Middle frontal gyrus (tissue), 1 donor: Measurements from ENCODE around the gene ZNF138.

ENCODE experiments used
- DNase-seq: peaks from one replicate; pipeline ENCODE4 v3.0.0-alpha.2; 2015; ENCODE audit warnings: low spot score; ENCODE audit errors: extremely low spot score

Gene ZNF138

DNA sequence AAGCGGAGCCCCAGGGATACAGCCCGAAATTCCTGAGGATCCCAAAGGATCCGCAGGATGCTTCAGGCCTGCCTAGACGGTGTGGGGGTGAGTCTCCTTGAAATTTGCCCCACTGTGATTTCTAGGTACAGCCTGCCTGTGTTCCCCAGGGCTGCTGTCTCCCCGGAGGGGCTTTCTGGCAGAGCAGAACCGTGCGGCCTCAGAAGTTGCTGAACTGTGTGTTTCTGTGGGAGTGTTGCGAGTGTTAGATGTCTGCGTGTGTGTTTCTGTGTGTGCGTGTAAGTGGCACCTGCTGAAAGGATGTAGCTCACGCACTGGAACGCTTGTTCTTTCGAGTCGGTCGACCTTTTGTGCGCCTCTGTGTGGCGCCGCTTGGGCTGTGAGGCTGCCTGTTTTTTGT lies 81.0 kb downstream of the ZNF138 start:
- DNase-seq = no peak

DNA sequence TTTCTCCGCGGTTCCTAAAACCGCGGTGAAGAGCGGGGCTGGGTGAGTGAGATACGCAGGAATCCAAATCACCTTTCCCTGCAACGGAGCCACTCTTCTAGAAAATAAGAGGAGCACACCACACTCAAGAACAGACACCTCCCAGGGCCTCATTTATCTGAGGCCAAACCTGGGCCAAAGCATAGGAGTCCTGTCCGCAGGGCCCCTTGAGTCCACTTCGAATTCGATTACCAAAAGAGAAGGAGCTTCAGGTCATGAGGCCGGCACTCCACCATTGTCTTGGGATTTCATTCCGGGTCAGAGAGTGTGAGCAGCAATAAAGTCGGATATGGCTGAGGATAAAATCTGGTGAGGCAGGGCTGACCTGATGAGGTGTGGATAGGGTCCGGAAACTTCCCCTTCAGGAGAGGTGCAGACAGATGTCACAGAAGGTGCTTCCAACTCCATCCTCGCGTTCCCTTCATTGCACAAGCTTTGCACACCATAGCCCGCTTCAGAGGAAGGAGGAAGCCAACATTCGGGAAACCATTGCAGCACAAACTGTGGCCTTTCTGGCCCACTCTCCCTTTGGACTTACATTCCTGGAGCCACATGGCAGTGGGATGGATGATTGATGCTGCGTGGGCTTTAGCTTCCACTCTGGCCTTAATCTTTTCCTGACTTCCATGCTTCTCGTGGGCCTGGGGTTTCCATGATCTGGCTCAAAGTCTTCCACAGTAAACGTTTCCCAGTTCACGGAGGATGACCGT lies 81.6 kb downstream of the ZNF138 start:
- no peak for DNase-seq

DNA sequence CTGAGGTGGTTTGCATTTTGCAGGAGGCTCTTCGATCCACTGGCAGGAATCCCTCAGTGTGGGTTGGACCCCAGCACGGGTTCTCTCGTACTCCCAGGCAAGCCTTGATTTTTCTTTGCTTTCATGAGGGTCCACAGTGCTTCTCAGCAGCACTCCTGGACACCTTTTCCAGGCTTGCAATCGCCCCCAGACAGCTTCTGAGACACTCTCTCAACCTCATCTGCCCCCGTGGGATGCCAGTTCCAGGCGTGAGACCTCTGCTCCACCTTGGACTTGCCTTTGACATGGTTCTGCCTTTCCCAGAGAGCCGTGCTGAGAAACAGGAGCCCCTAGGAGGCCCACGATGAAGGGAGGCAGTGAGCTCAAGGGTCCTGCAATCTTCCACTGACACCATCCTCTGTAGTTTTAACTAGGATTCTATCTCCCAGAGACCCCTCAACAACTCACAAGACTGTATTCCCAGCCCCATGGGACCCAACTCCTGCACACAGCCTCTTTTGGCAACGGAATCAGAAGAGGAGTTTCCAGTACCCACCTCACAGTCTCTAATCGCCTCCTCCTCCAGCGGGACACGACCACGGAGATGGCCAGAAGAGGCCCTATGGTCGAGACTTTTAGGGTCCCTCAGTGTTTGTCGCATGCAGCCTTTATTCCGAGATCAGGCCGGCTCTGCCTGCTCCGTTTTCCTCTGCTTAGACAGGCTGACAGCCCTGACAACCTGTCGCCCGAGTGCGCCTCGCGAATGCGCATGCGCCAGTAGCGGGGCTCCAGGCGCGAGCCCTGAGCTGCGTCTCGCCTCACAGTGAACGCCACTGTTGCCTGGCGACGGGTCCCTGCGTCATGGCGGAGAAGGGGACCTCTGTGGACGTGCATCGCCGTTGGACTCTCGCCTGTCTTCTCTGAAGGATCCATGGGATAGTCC lies 82.8 kb downstream of the ZNF138 start:
- DNase-seq = peak; percentile 55

DNA sequence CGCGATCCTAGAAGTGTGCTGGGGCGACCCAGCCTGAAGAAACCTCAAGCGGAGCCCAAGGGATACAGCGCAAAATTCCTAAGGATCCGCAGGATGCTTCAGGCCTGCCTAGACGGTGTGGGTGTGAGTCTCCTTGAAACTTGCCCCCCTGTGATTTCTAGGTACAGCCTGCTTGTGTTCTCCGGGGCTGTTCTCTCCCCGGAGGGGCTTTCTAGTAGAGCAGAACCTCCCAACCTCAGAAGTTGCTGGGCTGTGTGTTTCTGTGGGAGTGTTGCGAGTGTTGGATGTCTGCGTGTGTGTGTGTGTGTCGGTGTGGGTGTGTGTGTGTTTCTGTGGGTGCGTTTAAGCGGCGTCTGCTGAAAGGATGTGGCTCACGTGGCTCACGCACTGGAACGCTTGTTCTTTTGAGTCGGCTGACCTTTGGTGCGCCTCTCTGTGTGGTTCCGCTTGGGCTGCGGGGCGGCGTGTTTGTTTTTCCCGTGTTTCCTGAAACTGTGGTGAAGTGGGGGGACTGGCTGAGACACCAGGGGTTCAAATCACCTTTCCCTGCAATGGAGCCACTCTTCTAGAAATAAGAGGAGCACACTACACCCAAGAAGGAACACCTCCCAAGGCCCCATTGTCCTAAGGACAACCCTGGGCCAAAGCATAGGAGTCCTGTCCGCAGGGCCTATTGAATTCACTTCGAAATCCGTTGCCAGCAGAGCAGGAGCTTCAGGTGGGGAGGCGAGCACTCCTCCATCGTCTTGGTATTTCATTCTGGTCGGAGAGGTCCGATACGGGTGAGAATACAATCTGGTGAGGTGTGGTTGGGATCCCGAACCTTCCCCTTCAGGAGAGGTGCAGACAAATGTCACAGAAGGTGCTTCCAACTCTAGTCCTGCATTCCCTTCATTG lies 83.7 kb downstream of the ZNF138 start:
- no peak for DNase-seq

DNA sequence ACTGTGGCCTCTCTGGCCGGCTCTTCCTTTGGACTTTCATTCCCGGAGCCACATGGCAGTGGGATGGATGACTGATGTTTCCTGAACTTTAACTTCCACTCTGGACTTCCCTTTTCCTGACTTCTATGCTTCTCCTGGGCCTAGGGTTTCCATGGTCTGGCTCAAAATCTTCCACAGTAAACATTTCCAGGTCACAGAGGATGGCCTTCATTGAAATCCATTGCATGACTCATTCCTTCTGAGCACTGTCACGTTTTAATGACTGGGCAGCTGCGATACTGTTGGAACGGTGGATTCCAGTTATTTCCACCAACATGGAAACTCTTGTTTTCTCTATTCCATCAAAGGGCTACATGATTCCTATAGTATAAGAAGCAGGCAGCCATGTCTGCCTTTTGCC lies 84.5 kb downstream of the ZNF138 start:
- no peak for DNase-seq

DNA sequence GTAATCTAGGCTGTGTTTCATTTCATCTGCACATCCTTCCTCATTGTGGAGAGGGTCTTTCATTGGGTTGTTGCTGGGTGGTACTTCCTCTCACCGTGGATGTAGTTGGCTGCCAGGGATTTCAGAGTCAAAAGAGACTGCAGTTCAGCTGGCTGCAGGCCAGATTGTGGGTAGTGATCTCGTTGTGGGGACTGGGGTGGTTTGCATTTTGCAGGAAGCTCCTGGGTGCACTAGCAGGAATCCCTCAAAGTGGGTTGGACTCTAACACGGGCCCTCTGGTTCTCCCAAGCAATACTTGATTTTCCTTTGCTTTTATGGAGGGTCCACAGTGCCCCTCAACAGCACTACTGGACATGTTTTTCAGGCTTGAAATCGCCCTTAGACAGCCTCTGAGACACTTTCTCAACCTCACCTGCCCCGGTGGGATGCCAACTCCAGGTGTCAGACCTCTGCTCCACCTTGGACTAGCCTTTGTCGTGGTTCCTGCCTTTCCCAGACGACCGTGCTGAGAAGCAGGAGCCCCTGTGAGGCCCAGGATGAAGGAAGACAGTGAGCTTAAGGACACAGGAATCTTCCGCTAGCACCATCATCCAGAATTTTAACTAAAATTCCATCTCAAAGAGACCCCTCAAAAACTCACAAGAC lies 85.0 kb downstream of the ZNF138 start:
- no peak for DNase-seq

DNA sequence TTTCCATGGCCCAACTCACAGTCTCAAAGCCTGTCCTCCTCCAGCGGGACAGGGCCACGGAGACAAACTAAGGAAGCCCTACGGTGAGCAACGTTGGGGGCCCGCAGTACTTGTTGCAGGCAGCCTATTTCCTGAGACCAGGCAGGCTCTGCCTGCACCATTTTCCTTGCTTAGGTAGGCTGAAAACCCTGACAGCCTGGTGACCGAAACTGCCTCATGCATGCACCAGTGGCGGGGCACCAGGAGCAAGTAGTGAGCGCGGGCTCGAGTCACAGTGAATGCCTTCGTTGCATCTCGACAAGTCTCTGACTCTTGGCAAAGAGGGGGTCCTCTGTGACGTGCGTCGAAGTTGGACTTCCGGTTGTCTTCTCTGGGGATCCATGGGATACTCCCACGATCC lies 85.6 kb downstream of the ZNF138 start:
- DNase-seq = no peak

DNA sequence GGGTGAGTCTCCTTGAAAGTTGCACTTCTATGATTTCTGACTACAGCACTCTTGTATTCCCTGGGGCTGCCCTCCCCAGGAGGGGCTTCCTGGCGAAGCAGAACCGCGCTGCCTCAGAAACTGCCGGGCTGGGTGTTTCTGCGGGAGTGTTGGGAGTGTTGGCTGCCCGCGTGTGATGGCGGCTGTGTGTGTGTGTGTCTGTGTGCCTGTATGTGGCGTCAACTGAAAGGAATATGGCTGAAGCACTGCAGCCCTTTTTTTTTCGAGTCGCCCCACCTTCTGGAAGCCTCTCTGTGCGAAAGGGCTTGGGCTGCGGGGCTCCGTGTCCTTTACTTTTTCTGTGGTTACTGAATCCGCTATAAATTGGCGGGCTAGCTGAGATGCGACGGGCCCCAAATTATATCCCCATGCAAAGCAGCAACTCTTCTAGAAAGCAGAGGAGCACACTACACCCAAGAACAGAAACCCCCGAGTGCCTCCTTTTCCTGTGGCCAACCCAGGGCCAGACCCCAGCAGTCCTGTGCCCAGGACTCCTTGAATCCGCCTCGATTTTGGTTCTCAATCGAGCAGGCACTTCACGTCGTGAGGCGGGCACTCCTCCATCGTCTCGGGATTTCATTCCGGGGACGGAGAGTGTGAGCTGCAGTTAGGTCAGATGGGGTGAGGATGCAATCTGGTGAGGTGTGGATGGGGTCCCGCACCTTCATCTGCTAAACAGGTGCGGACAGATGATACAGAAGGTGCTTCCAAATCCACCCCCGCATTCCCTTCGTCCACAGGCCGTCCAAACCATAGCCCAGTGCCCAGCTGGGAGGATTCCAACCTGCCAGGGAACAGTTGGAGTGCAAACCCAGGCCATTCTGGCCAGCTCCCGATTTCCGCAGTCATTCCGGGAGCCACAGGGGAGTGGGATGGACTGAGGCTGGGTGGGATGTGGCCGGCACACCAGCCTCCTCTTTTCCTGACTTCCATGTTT lies 86.4 kb downstream of the ZNF138 start:
- no peak for DNase-seq

DNA sequence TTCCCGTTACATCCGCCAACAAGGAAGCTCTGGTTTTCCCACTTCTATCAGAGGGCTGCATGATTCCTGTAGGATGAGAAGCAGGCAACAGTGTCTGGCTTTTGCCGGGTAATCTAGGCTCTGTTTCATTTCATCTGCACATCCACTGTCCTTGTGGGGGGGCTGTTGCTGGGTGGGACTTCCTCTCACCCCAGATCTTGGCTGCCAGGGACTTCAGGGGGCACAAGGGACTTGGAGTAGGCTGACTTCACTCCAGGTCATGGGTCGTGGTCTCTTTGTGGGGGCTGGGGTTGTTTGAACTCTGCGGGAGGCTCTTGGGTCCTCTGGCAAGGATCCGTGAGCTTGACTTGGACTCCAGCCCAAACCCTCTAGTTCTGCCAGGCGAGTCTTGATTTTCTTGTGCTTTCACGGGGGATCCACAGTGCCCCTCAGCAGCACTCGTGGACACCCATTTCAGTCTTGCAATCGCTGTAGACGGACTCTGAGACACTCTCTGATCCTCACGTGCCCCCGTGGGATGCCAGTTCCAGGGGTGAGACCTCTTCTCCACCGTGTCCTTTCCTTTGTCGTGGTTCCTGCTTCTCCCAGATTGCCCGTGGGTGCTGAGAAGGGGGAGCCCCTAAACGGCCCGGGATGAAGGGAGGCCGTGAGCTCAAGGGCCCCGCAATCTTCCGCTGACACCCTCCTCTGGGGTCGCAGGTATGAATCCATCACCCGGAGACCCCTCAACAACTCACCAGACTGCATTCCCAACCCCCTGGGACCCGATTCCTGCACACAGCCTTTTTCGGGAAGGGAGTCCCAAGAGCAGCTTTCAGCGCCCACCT lies 87.4 kb downstream of the ZNF138 start:
- DNase-seq = no peak

DNA sequence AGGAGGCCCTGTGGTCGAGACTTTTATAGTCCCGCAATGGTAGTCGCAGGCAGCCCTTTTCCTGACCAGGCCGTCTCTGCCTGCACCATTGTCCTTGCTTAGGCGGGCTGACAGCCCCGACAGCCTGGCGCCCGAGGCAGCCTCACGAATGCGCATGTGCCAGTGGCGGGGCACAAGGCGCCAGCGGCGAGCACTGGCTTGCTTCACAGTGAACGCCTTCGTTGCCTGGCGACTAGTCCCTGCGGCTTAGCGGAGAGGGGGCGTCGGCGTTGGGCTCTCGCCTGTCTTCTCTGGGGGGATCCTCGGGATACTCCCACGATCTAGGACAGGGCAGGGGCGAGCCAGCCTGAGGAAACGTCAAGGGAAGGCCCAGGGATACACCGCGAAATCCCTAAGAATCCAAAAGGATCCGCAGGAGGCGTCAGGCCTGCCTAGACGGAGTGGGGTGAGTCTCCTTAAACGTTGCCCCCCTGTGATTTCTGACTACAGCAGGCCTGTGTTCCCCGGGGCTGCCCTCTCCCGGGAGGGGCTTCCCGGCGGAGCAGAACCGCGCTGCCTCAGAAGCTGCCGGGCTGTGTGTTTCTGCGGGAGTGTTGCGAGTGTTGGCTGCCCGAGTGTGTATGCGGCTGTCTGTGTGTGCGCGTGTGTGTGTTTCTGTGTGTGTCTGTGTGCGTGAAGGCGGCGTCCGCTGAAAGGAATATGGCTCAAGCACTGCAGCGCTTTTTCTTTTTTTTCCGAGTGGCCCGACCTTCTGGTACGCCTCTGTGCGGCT lies 88.3 kb downstream of the ZNF138 start:
- DNase-seq = peak; percentile 47
